AG09319 (cell line): ENCODE results near the gene BACE1.
"Not testable (repeated sequence)": the region's sequence is repeated elsewhere in the genome, so short reads cannot be mapped to it uniquely, and the experiment has no call there.

Experiments
- DNase-seq: peaks from one replicate; pipeline ENCODE4 v3.0.0-alpha.2; 2010; ENCODE audit warnings: low read depth; ENCODE audit errors: extremely low read depth
- CTCF ChIP-seq: IDR thresholded peaks from 2 replicates; pipeline ENCODE4 v1.5.1; 2011; ENCODE audit warnings: low read depth, mild to moderate bottlenecking, inconsistent platforms, low read length, moderate library complexity

BACE1 gene

DNA sequence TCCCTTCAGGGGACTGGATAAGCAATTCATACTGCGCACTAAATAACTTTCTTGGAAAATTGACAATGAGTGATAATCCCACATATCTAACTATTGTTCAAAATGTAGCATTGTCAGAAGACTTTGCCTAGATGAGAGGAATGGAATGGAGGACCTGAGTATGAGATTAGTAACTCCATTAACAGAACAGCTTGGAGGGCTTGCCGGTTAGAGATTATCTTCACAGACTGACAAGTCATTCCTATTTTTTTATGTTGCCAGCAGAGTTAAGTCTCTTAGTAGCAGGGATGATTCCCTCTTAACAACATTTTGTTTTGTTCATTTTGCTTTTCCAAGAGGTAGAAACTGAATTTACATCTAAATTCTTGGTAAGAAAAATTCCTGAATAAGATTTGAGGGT is 32.0 kb downstream of the BACE1 start:
- DNase-seq, result no peak
- no peak for TF ChIP-seq CTCF

GRCh38 chr11:117282956-117283355 is 33.1 kb downstream of the BACE1 start:
- no peak for DNase-seq
- TF ChIP-seq CTCF, result no peak

DNA sequence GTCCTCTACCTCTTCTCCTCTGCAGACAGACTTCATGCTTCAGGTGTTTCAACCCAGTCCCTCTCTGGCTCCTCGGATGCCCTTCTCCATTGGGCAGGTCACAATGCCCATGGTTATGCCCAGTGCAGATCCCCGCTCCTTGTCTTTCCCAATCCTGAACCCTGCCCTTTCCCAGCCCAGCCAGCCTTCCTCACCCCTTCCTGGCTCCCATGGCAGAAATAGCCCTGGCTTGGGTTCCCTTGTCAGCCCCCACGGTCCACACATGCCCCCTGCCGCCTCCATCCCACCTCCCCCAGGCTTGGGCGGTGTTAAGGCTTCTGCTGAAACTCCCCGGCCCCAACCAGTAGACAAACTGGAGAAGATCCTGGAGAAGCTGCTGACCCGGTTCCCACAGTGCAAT is 34.2 kb downstream of the BACE1 start:
- no peak for TF ChIP-seq CTCF
- no peak for DNase-seq

GRCh38 chr11:117281159-117281558 is 34.9 kb downstream of the BACE1 start:
- no peak for TF ChIP-seq CTCF

DNA sequence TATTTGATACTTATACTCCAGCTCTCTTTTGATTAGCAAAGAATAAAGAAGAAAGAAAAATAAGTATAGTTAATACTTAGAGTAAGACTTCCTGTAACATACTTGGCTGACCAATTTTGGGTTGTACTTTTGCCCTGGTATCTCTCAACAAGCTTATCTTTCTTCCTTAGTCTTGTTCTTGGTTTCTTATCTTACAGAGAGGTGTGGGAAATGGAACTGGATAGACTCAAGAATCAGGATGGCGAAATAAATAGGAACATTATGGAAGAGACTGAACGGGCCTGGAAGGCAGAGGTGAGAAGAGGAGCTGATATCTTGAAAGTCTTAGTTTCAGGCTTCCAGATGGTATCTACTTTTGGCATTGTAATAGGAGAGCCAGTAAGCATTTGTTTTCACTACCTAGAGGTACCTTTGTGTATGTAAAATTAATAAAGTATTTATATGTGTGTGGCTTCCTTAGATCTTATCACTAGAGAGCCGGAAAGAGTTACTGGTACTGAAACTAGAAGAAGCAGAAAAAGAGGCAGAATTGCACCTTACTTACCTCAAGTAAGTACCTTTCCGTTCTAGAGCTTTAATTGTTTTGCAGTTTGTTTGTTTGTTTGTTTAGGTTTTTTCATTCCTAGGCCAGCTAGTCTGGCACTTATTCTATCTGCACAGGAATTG is 36.2 kb downstream of the BACE1 start:
- TF ChIP-seq CTCF, result no peak
- DNase-seq, result no peak

More at GRCh38 chr11:117281159-117281558, 34.9 kb downstream of the BACE1 start:
- peak; percentile 85 for DNase-seq

DNA sequence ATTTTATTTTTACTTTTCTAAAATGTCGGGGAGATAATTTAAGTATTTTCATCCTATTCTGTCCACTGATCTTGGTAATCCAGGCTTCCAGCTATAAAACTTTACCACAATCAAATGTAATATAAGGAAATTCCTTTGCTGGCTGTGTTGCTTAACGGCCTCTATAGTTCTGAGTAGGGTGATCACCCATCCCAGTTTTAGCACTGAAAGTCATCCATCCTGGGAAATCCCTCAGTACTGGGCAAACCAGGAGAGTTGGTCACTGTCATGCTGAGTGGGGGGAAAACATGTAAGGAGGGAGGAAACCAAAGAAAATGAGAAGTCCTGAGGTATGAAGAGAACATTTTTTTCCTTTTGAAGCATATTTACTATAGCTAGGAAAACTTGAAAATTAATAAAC is 37.7 kb downstream of the BACE1 start:
- DNase-seq, result no peak
- TF ChIP-seq CTCF, result no peak

DNA sequence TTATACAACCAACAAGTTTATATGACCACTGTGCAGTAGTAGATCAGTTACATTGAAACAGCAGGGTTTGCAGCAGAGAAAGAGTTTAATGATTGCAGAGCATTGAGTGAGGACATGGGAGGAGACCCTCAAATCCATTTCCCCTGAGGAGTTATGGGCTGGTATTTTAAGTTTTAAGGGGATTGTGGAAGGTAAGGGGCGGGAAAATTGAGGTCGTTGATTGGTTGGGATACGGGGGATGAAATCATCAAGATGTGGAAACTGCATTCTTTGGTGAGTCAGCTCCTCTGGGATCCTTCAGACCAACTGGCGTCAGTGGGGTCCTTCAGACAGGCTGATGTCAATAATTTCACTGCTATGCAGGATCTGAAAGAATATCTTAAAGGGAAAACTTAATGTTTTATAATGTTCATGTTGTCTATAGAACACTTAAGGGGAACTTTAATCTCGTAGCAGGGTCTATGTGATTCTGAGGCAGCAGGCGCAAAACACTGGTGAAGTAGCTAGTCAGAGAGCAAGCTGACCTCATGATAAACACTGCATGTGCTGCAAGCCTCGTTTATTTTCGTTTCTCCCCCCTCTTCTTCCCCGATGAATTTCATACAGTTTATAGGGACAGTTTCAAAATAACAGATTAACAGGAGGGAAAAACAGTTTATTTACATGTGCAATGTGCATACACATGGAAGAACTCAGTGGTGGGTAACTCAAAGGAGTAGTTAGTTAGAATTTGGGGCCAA is 42.3 kb downstream of the BACE1 start:
- no peak for TF ChIP-seq CTCF
- peak; percentile 10 for DNase-seq

- DNase-seq, result not testable (repeated sequence)
Observed at GRCh38 chr11:117272175-117272574, 43.9 kb downstream of the BACE1 start.
